Head of caudate nucleus (tissue), 42 donors: Measurements from ENCODE around the gene MFSD2B.

Source experiments
- DNase-seq, 42 donors: peaks; one replicate each; pipeline versions ENCODE4 v3.0.0 to v3.0.0-alpha.2; 2020 to 2021; ENCODE audit warnings: mixed read lengths in 7 of 42
- intact Hi-C: fragments of 100-400 bp; cut with DNase I; formaldehyde crosslinking; loops from one replicate; pipeline ENCODE4 v1.15.0; 2022

Gene MFSD2B

DNA sequence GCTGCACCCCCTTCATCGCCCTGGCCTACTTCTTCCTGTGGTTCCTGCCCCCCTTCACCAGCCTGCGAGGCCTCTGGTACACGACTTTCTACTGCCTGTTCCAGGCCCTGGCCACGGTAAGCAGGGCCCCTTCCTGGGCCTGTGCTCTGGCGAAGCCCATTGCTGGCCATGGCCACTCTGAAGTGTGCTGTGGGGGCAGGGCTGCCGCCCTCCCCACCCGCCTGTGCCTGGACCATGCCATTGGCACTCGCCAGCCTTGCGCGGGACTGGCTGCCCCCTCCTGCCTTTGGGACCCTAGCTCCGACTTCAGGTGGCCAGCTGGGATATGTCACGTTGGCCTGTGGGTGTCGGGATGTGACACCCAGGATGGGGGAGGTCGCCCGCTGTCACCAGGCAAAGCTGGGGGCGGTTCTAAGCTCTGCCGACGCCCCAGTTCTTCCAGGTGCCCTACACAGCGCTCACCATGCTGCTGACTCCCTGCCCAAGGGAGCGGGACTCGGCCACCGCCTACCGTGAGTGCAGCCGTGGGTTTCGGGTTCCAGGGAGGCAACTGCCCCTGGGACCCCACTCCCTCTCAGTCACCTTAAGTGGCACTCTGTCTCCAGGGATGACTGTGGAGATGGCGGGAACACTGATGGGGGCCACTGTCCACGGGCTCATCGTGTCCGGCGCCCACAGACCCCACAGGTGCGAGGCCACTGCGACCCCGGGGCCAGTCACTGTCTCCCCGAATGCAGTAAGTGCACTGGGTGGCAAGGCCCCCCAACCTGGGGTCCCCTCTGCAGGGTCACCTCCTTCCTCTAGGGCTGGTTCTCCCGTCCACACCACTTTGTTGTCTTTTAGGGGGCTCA lies 7.2 kb downstream of the MFSD2B start:
- intact Hi-C loops, result no loop called here
- peak in 9 of 42 donors; percentile 31 to 68 (median 40) for DNase-seq

DNA sequence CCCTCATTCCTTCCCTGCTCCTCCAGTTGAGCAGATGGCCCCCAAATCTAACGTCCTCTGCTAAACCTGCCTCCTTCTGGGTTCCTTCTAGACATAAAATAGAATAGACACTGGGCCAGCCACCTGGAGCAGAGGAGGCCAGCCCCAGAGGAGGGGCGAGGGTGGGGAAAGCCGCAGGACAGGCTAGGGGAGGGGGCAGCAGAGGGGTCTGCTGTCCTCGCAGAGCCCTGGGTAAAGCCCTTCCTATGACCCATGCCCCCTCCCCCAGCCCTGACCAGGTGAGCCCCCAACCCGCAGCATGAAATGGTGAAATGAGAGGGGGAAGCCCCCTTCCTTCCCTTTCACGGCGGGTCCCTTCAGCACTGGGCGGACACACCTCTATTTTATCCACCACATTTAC lies 7.8 kb downstream of the MFSD2B start:
- intact Hi-C loops, result no loop called here
- no peak for DNase-seq

DNA sequence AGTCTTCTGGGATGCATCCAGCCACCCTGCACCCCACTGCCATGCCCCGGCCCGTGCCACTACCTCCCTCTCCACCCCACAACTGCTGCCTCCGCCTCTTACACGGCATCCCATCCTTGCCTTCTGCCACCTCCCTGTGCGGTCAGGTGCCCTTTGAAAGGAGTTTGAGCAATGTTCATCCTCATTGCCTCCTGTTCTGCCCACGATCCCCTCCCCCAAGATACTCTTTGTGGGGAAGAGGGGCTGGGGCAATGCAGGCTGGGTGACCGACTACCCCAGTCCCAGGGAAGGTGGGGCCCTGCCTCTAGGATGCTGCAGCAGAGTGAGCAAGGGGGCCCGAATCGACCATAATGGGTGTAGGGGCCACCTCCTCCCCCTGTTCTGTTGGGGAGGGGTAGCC lies 8.4 kb downstream of the MFSD2B start:
- intact Hi-C loops, result no loop called here
- no peak for DNase-seq

DNA sequence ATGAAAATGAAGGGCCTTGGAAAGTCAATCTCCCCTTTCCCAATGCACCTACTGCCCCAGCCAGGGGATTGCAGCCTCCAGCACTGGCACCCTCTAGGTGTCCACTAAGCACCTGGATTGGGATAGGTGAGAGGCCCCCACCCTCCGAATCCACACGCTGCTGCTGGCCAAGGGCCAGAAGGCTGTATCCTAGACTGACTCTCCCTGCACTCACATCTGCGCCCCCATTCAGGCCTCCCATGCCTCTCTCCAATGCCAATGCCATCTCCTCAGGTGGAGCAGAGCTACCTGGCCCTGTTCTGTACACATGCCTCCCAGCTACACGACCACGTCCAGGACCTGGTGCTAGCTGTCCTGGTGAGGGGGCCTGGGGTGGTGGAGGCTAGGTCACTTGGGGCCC lies 9.8 kb downstream of the MFSD2B start:
- intact Hi-C loops, result no loop called here
- DNase-seq, result peak in 1 of 42 donors; percentile 31

DNA sequence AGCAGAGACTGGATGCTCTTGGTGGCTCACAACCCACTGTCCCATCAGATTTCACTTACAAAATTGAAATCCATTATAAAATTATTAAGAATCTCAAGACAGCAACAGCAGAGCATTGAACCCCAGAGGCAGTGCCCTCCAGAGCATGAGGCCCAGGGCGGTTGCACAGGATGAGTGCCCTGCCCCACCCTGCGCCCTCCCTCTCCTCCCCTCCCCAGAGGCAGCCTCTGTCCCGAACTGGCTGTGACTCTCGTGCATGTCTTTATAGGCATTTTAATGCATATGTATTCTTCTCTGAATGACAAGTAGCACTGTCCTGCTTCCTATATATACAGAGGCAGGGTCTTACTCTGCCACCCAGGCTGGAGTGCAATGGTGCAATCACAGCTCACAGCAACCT lies 10.4 kb downstream of the MFSD2B start:
- intact Hi-C loops, result no loop called here
- DNase-seq, result peak in 1 of 42 donors; percentile 16

DNA sequence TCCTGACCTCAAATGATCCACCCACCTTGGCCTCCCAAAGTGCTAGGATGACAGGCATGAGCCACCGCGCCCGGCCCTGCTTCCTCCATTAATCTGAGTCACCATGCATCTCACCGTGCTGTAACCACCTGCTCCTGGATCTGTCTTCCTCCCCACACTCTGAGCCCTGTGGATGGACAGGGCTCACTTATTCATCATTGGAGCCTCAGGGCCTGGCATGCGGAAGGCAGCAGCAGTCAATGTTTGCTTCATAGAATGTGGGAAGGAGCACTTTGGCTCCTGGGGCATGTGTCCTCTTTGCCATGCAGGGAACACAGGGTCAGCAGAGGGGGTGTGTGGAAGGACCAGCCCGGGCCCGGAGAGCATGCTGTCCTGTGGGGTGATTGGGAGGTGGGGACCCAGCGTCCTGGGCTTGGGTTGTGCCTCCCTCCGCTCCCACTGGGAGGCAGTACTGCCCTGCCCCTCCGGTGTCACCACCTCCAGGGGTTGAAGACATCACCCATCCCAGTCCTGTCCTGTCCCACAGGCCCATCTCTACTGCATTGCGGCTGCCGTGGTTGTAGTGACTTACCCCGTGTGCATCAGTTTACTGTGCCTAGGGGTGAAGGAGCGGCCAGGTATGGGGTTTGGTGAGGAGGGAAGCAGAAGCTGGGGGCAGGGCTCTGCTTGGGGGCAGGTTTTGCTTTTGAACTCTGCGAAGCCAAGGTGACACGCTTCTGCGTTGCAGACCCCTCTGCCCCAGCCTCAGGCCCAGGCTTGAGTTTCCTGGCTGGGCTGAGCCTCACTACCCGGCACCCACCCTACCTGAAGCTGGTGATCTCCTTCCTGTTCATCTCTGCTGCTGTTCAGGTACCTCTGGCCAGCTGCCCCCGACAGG lies 11.5 kb downstream of the MFSD2B start:
- intact Hi-C loops, result no loop called here
- DNase-seq, result peak in 2 of 42 donors; percentile 18 to 29

DNA sequence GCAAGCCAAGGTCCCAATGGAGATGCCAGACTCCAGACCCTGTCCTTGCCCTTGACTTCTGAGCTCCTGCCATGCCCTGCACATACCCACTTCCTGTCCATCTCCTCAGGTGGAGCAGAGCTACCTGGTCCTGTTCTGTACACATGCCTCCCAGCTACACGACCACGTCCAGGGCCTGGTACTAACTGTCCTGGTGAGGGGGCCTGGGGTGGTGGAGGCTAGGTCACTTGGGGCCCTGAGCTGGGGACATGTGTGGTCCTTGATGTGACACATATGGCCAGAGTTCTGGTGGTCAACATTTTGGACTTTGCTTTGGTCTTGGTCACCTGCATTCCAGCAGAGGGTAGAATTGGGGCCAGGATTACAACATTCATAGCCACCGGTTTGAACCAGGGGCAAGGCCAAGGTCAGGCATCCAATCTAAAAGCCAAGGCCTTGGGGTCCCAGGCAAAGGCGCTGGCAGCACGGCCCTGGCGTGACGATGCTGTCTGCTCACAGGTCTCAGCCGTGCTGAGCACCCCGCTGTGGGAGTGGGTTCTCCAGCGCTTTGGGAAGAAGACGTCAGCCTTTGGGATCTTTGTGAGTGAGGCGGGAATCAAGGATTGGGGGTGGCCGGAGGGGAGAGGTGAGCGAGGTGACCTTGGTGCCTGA lies 12.6 kb downstream of the MFSD2B start:
- no peak for DNase-seq
- intact Hi-C loops, result no loop called here

DNA sequence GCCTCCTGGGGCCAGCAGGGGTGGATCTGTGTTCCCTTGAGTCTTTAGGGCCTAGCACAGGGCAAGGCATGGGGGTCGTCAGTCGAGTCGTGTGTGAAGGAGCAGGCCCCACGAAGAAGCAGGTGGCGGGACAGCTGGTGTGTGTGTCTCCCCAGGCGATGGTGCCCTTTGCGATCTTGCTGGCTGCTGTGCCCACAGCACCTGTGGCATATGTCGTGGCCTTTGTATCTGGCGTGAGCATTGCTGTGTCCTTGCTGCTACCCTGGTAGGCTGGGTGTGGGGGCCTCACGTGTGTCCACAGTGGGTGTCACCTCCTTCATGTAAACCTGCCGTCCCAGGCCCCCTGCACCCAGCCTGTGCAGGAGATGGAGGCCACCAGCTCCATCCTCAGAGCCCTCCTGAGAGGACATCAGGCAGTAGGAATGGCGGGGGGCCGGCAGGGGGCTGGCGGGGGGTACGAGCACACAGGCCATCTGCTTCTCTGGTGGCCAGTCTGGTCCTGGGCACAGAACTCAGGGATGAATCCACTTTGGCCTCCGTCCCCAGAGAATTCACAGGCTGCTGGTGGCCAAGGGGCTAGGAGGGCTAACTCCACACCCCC lies 13.2 kb downstream of the MFSD2B start:
- no peak for DNase-seq

DNA sequence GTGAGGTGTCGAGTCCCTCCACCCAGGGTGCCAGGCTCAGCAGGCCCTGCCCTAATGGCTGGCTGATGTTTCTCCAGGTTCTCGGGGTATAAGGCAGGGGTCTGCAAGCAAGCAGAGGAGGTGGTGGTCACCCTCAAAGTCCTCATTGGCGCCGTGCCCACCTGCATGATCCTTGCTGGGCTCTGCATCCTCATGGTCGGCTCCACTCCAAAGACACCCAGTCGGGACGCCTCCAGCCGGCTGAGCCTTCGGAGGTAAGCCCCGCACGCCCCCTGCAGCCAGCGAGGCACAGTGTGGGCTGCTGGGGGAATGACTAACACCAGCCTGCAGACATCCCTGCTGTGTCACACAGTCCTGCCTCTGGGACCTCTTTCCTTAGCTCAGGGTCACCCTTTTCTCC lies 14.1 kb downstream of the MFSD2B start:
- peak in 36 of 42 donors; percentile 15 to 85 (median 56) for DNase-seq
- intact Hi-C loops, result no loop called here

More for the DNA sequence above, 13.2 kb downstream of the MFSD2B start:
- intact Hi-C loops, result no loop called here

DNA sequence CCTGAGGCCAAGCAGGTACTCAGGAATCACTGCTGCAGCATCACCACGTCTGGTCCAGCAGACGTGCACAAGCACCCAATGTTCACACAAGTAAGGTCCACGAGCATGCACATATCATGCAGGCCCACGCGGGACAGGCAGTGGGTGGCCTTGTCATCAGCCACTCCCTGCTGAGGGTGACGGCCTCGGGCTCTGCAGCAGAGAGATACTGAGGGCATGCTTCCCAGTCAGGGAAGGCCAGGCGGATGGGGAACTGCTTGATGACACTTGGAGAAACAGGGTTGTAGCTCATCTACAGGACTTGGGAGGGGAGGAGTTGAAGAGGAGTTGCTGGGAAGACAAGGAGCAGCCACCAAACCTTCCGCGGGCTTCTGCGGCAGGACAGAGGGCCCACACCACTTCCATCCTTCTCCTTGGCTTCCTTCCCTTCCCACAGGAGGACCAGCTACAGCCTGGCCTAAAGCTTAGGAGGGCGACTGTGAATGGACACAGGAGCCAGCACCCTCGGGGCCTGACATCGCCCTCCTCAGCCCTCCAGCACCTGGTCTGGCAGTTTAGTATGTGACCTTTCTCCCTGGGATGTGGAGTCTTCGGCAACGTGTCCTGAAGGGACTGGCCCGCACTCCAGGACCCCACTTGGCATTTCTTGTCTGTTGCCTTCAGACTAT lies 15.2 kb downstream of the MFSD2B start:
- DNase-seq, result peak in 2 of 42 donors; percentile 25 to 37
- intact Hi-C loops, result no loop called here

DNA sequence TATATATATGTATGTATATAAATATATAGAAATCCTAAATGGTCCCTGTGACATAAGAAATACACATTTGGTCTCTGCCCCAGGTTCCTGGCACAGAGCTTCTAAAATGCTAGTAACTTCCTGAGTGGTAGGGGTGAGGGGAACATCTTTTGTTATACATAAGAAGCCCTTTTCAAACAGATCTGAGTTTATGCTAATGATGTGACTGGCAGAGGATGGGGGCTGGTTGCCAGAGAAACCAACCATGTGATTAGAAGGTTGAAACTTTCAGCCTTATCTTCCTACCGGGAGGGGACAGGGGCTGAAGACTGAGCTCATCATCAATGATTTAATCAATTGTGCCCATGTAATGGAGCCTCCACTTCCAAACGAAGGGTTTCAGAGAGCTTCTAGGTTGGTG lies 16.3 kb downstream of the MFSD2B start:
- DNase-seq, result peak in 24 of 42 donors; percentile 28 to 78 (median 52)
- intact Hi-C loops, result no loop called here

DNA sequence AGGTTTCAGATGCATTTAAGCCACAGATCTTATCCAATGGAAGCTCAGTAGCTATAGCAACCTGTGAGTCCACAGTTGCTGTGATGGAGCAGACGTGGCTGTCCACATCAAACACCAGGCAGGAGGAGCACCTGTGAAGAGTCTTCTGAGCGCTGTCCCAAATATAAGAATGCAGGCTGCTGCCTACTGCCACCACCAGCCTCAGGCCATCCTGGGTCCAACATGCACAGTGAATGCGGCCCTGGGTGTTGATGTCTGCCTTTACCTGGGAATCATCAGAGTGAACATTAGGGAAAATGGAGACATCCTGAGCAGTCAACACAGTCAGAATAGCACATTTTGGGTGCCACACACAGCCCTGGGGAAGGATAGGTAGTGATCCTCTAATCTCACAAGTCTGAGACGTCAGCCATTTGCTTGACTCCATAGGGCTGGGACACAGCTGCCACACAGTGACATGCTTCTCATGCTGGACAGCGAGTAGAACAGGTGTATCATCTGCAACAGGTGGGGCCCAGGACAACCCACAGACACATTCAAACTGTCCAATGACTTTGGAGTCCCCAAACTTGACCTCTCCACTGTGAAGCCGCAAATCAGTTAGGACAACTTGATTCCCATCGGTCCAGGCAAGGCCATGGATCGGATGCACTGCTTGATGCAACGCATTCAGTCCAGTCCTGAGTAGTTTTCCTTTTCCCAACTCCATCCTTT lies 29.1 kb downstream of the MFSD2B start:
- peak in 1 of 42 donors; percentile 16 for DNase-seq
- intact Hi-C loops, result no loop called here

DNA sequence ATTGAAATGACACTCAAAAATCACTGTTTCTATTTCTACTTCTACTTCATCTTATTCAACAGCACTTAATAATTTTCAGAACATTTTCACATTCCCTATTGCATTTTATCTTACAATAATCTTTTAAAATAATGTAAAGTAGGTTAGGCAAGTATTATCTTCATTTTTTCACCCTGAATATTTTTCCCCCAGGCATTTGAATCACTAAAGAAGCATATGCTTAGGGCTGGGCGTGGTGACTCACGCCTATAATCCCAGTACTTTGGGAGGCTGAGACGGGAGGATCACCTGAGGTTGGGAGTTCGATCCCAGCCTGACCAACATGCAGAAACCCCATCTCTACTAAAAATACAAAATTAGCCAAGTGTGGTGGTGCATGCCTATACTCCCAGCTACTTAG lies 30.6 kb downstream of the MFSD2B start:
- intact Hi-C loops, result loop anchor here (10.0 kb wide), 1 partner anchor 116 kb away; the partner anchor contains the start of gene ATAD2B
- no peak for DNase-seq

DNA sequence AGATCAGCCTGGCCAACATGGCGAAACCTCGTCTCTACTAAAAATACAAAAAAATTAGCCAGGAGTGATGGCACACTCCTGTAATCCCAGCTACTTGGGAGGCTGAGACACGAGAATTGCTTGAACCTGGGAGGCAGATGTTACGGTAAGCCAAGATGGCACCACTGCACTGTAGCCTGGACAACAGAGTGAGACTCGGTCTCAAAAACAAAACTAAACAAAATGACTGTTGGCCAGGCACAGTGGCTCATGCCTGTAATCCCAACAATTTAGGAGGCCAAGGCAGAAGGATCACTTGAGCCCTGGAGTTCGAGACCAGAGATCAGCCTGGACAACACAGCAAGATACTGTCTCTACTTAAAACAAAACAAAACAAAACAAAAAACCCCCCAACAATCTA lies 33.2 kb downstream of the MFSD2B start:
- peak in 1 of 42 donors; percentile 13 for DNase-seq
- intact Hi-C loops, result loop anchor here (10.0 kb wide), 1 partner anchor 118 kb away; the partner anchor contains the start of gene ATAD2B

DNA sequence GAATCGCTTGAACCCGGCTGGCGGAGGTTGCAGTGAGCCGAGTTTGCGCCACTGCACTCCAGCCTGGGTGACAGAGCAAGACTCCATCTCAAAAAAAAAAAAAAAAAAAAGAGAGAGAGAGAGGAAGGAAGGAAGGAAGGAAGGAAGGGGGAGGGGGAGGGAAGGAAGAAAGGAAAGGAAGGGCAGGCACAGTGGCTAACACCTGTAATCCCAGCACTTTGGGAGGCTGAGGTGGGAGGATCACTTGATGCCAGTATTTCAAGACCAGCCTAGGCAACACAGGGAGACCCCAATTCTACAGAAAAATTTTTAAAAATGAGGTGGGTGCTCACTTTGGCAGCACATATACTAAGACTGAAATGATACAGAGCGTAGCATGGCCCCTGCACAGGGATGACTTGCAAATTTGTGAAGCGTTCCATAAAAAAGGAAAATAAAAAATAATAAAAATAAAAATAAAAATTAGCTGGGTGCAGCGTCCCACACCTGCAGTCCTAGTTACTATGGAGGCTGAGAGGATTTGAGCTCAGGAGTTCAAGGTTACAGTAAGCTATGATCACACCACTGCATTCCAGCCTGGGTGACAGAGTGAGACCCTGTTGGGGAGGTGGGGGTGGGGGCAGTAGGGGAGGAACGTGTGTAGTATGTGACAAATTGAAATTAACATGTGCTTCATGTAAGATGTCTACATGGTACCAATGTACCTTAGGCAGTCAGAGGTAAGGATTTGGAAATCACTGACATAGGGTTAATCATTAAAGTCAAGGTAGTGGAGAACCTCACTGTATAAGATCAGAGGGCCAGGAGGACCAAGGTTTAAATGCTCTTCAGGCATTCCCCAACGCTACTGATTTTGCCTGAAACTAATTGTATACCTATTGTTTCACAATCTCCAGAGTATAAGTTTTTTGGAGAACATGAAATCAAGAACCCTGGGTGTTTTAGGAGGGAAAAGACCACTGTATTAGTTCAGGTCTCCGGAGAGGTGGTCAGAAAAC lies 35.9 kb downstream of the MFSD2B start:
- intact Hi-C loops, result loop anchor here (10.0 kb wide), 1 partner anchor 121 kb away; the partner anchor contains the start of gene ATAD2B
- peak in 1 of 42 donors; percentile 2 for DNase-seq

DNA sequence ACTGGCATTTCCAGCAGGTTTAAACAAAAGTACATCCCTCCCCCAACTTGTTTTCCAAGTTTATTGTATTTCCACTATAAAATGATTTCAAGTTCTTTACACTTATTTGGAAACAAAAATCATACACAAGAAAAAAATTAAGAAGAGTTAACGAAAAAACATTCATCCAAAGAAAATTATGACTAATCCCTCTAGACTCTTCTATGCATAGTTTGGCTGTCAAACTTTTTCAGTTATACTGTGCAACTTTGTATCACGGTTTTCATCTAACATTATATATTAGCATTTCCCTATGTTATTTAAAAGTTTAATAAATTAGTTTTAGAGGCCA lies 36.7 kb downstream of the MFSD2B start:
- intact Hi-C loops, result loop anchor here (10.0 kb wide), 1 partner anchor 122 kb away; the partner anchor contains the start of gene ATAD2B
- DNase-seq, result no peak
